IMR-90 (cell line): Measurements from ENCODE around the gene DPF3. TPM values are rescaled to one million over a fixed set of nuclear protein-coding genes. Genes with fewer than 3 reads are reported as not detected.

Experiments used
- ATAC-seq: fragments of 200-7000 bp; cut with Tn5 transposase; 2 replicates; pipeline ENCODE4 v1.9.1; 2020; ENCODE audit warnings: low read depth, mild to moderate bottlenecking, moderate library complexity
- BruUV-seq: library from RNA; stranded (reverse); fragments of 400-500 nt; replicated peaks from 2 replicates; lab custom pipeline; 2021; lab: Mats Ljungman, UMichigan
- CTCF ChIA-PET: fragments of 300-600 bp; formaldehyde crosslinking; extraction: SDS; loops from one replicate; lab custom pipeline; 2021; ENCODE audit warnings: antibody characterized with exemption; lab: Yijun Ruan, JAX
- POLR2A ChIA-PET: fragments of 300-600 bp; sonication (Branson Sonifier 250); formaldehyde crosslinking; loops from one replicate; lab custom pipeline; 2022; ENCODE audit warnings: antibody characterized with exemption; ENCODE audit not compliant: unreplicated experiment; lab: Charles Lee
- DNase-seq: peaks from one replicate; pipeline ENCODE4 v3.0.0; 2013
- H2AFZ ChIP-seq: replicated peaks from 2 replicates; pipeline ENCODE3; 2013; ENCODE audit warnings: low read length, mild to moderate bottlenecking; ENCODE audit not compliant: poor library complexity
- H2AK5ac ChIP-seq: 2 replicates; pipeline ENCODE4 v1.6.1; 2013; ENCODE audit warnings: low read depth, low read length, inconsistent platforms
- H2AK9ac ChIP-seq: replicated peaks from 2 replicates; pipeline ENCODE3; 2013; ENCODE audit warnings: mild to moderate bottlenecking, low read depth, low read length, moderate library complexity; ENCODE audit not compliant: poor library complexity
- H2BK120ac ChIP-seq: 2 replicates; pipeline ENCODE4 v1.6.1; 2013; ENCODE audit warnings: low read depth, low read length, inconsistent platforms
- H2BK15ac ChIP-seq: 3 replicates; pipeline ENCODE4 v1.6.1; 2013; ENCODE audit warnings: low read depth, low read length, inconsistent platforms
- H2BK20ac ChIP-seq: 2 replicates; pipeline ENCODE4 v1.6.1; 2013; ENCODE audit warnings: low read depth, mild to moderate bottlenecking, inconsistent platforms, low read length, moderate library complexity
- H2BK5ac ChIP-seq: 2 replicates; pipeline ENCODE4 v1.6.1; 2013; ENCODE audit warnings: mild to moderate bottlenecking, low read depth, low read length, inconsistent platforms; ENCODE audit not compliant: poor library complexity, severe bottlenecking
- H3K14ac ChIP-seq: replicated peaks from 2 replicates; pipeline ENCODE4 v1.6.1; 2013; ENCODE audit warnings: low read depth, low read length, inconsistent platforms
- H3K18ac ChIP-seq: 2 replicates; pipeline ENCODE4 v1.6.1; 2013; ENCODE audit warnings: low read depth, low read length, control low read depth
- H3K23ac ChIP-seq: 2 replicates; pipeline ENCODE4 v1.6.1; 2013; ENCODE audit warnings: low read depth, low read length, inconsistent platforms
- H3K27ac ChIP-seq: 2 replicates; pipeline ENCODE4 v1.5.1; 2013; ENCODE audit warnings: mild to moderate bottlenecking, control low read depth, low read length; ENCODE audit not compliant: insufficient read depth
- H3K27me3 ChIP-seq: 2 replicates; pipeline ENCODE4 v1.6.1; 2013; ENCODE audit warnings: low read length; ENCODE audit not compliant: control insufficient read depth, insufficient read depth
- H3K36me3 ChIP-seq: 2 replicates; pipeline ENCODE4 v1.6.1; 2013; ENCODE audit warnings: low read length, mixed read lengths; ENCODE audit not compliant: control insufficient read depth, insufficient read depth
- H3K4ac ChIP-seq: 2 replicates; pipeline ENCODE4 v1.6.1; 2013; ENCODE audit warnings: low read depth, low read length, inconsistent platforms
- H3K4me1 ChIP-seq: 2 replicates; pipeline ENCODE4 v1.6.1; 2013; ENCODE audit warnings: low read length, mixed read lengths; ENCODE audit not compliant: control insufficient read depth, insufficient read depth
- H3K4me2 ChIP-seq: 2 replicates; pipeline ENCODE4 v1.6.1; 2013; ENCODE audit warnings: low read depth, mild to moderate bottlenecking, control low read depth, low read length, moderate library complexity
- H3K4me3 ChIP-seq: 2 replicates; pipeline ENCODE4 v1.5.1; 2013; ENCODE audit warnings: low read depth, mild to moderate bottlenecking, control low read depth, low read length, moderate library complexity; ENCODE audit not compliant: insufficient read depth
- H3K56ac ChIP-seq: 2 replicates; pipeline ENCODE4 v1.6.1; 2013; ENCODE audit warnings: low read length, inconsistent platforms; ENCODE audit not compliant: insufficient read depth; ENCODE audit errors: extremely low read depth
- H3K79me1 ChIP-seq, 2 experiments: 2 replicates each; pipeline ENCODE4 v1.6.1; 2013; ENCODE audit warnings: low read length in 2 of 2, inconsistent platforms in 1 of 2, low read depth in 1 of 2
- H3K9ac ChIP-seq: 2 replicates; pipeline ENCODE4 v1.6.1; 2013; ENCODE audit warnings: low read depth, low read length, control low read depth
- H3K9me1 ChIP-seq: 2 replicates; pipeline ENCODE4 v1.6.1; 2013; ENCODE audit warnings: low read length, inconsistent platforms; ENCODE audit not compliant: insufficient read depth
- H3K9me3 ChIP-seq: 2 replicates; pipeline ENCODE4 v1.6.1; 2013; ENCODE audit warnings: low read length; ENCODE audit not compliant: control insufficient read depth, insufficient read depth
- H4K20me1 ChIP-seq: 2 replicates; pipeline ENCODE4 v1.6.1; 2013; ENCODE audit warnings: low read length, inconsistent platforms; ENCODE audit not compliant: insufficient read depth
- H4K5ac ChIP-seq: 2 replicates; pipeline ENCODE4 v1.6.1; 2013; ENCODE audit warnings: mild to moderate bottlenecking, low read depth, low read length, control low read depth
- H4K8ac ChIP-seq, 2 experiments: 2 replicates each; pipeline ENCODE4 v1.6.1; 2013; ENCODE audit warnings: low read depth in 2 of 2, low read length in 2 of 2, control low read depth in 1 of 2, inconsistent platforms in 1 of 2
- H4K91ac ChIP-seq: 2 replicates; pipeline ENCODE4 v1.6.1; 2013; ENCODE audit warnings: low read depth, low read length, inconsistent platforms; ENCODE audit not compliant: insufficient read depth
- MAZ ChIP-seq: IDR thresholded peaks from 2 replicates; pipeline ENCODE4 v1.6.1; 2012; ENCODE audit warnings: low read depth, mild to moderate bottlenecking, low read length, improper control_type of control experiment, moderate library complexity, borderline replicate concordance
- RAD21 ChIP-seq: IDR thresholded peaks from 2 replicates; pipeline ENCODE4 v1.6.1; 2012; ENCODE audit warnings: low read length, improper control_type of control experiment
- RFX5 ChIP-seq: IDR thresholded peaks from 2 replicates; pipeline ENCODE4 v1.8.0; 2012; ENCODE audit warnings: low read depth, mild to moderate bottlenecking, low read length, moderate library complexity
- WGBS, 2 experiments: methylation state at CpG; one replicate each; pipeline versions ENCODE4 v1.1.5 to v1.1.7; 2013; ENCODE audit warnings: missing lambda C conversion rate in 2 of 2; ENCODE audit not compliant: insufficient read length in 1 of 2; ENCODE audit errors: extremely low coverage in 2 of 2; 5-methylcytosine and 5-hydroxymethylcytosine counted together
- dilution Hi-C: fragments of 300-500 bp; cut with HindIII; formaldehyde crosslinking; loops from one replicate; pipeline ENCODE4 v1.14.3; 2018; ENCODE audit warnings: low sequenced_read_pairs; ENCODE audit not compliant: unreplicated experiment
- in situ Hi-C: fragments of 300-500 bp; cut with MboI; formaldehyde crosslinking; loops from 3 replicates; pipeline ENCODE4 v1.14.3; 2019; ENCODE audit warnings: low sequenced_read_pairs, inconsistent platforms, mixed read lengths
- intact Hi-C: fragments of 100-400 bp; cut with micrococcal nuclease; formaldehyde crosslinking; loops from 2 replicates; pipeline ENCODE4 v1.10.0; 2022
- polyA plus RNA-seq, 3 experiments: library from polyadenylated mRNA; depleted of rRNA; stranded (reverse); fragments of >200 nt; gene quantifications; 2 replicates each; pipeline ENCODE4 v1.2.3, GENCODE V29; 2012; ENCODE audit warnings: low replicate concordance in 1 of 3
- total RNA-seq: library from RNA; depleted of rRNA; stranded (reverse); fragments of >200 nt; gene quantifications from 2 replicates; pipeline ENCODE4 v1.2.3, GENCODE V29; 2012

DPF3 gene
- total and polyA plus RNA-seq, 2 of the 4 experiments (the other 2 are of a cell fraction) = 30.5 to 32.8 TPM

DNA sequence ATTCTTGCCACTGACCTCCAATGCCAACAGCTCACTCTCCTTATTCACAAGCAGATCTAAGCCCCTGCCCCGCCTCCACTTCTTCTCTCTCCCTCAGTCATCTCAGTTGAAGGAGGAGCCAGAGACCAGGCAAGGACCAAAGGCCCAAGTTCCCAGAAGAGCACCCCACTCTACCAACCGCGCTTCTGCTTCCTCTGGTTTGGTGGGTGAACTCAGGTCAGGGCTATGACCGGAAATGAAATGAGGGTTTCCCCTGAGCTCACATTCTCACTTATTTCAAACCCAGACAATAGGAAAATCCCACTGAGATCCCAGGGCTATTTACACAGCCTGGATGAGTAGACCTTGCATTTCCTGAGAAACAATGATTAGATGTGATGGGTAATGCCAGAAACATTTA lies 9.9 kb downstream of the DPF3 start:
- H2BK15ac ChIP-seq = no peak overlapping the region
- no peak overlapping the region for H3K4me3 ChIP-seq
- no peak overlapping the region for H2AFZ ChIP-seq
- DNase-seq (peak; percentile 55), ATAC-seq (peak; percentile 37; the same call in 1 of the 2 replicates)
- H3K9me1 ChIP-seq = peaks cover 8% of the 10 kb centered on the region
- in situ Hi-C loops = no loop called here
- H3K4me1 ChIP-seq = peaks cover 14% of the 10 kb centered on the region
- H3K14ac ChIP-seq = no peak overlapping the region
- peak overlapping the region; percentile 56; the same call in 1 of the 2 replicates for H3K23ac ChIP-seq
- ChIA-PET CTCF (interaction anchor here (1.3 kb wide), 1 partner anchor 21 kb away, joined by 4 read pairs; no protein-coding TSS in a partner anchor), POLR2A (no interaction called here)
- WGBS, 2 experiments = no CpG with 5 or more reads among the region's 4 CpGs
- no peak for TF ChIP-seq RAD21
- no peak for TF ChIP-seq RFX5
- no peak for TF ChIP-seq MAZ
- no peaks in the 10 kb centered on the region for H3K27me3 ChIP-seq
- H2BK5ac ChIP-seq = no peak overlapping the region
- peaks cover 3% of the 10 kb centered on the region; the same call in 1 of the 2 replicates for H3K36me3 ChIP-seq
- no peak overlapping the region for H4K5ac ChIP-seq
- no peak overlapping the region for H4K8ac ChIP-seq
- no peak overlapping the region for H2BK120ac ChIP-seq
- BruUV-seq = no TSS peak
- no peak overlapping the region for H3K56ac ChIP-seq
- peaks cover 62% of the 10 kb centered on the region for H4K20me1 ChIP-seq
- dilution Hi-C loops = no loop called here
- no peak overlapping the region for H2AK9ac ChIP-seq
- no peak overlapping the region for H3K4me2 ChIP-seq
- H3K4ac ChIP-seq = no peak overlapping the region
- no peak overlapping the region for H3K18ac ChIP-seq
- no peak overlapping the region for H4K91ac ChIP-seq
- intact Hi-C loops = no loop called here
- no peak overlapping the region for H2BK20ac ChIP-seq
- no peak overlapping the region for H3K9ac ChIP-seq
- H2AK5ac ChIP-seq = no peak overlapping the region
- no peaks in the 10 kb centered on the region for H3K9me3 ChIP-seq
- no peak overlapping the region for H3K27ac ChIP-seq
- H3K79me1 ChIP-seq = peaks cover 45 to 88% of the 10 kb centered on the region in 2 experiments
